ENCODE data around the gene SP3. TPM values are rescaled to one million over a fixed set of nuclear protein-coding genes. Genes with fewer than 3 reads are reported as not detected.

Gene SP3
- total RNA-seq, 1 donor from 2014 or later = 94.5 TPM

- no peak for TF ChIP-seq CTCF (conservative IDR thresholded peaks at IDR 0.05)
- Mint-ChIP-seq H3K27me3 (no peaks in the 10 kb centered on the region), H3K36me3 (no peaks in the 10 kb centered on the region), H3K27ac (no peak overlapping the region), H3K9me3 (no peaks in the 10 kb centered on the region), H3K4me1 (ENCODE audit: unreplicated experiment) (peaks cover 22% of the 10 kb centered on the region), H3K4me3 (no peak overlapping the region)
- no peak for DNase-seq (ENCODE audit: extremely low spot score, unreplicated experiment)
These were observed 28.3 kb upstream of the SP3 start for GRCh38 chr2:173993459-173993858.

- Mint-ChIP-seq H3K9me3 (no peaks in the 10 kb centered on the region), H3K36me3 (no peaks in the 10 kb centered on the region), H3K4me3 (peak overlapping the region; percentile 49), H3K27ac (peak overlapping the region; percentile 86), H3K4me1 (ENCODE audit: unreplicated experiment) (peaks cover 17% of the 10 kb centered on the region), H3K27me3 (no peaks in the 10 kb centered on the region)
- DNase-seq (ENCODE audit: extremely low spot score, unreplicated experiment) = no peak
- no peak for TF ChIP-seq CTCF (conservative IDR thresholded peaks at IDR 0.05)
These were observed 26.8 kb upstream of the SP3 start for GRCh38 chr2:173991856-173992588.

GRCh38 chr2:173990970-173991819 lies 26.0 kb upstream of the SP3 start:
- no peak for DNase-seq (ENCODE audit: extremely low spot score, unreplicated experiment)
- Mint-ChIP-seq H3K9me3 (no peaks in the 10 kb centered on the region), H3K4me1 (ENCODE audit: unreplicated experiment) (peaks cover 13% of the 10 kb centered on the region), H3K36me3 (no peaks in the 10 kb centered on the region), H3K27me3 (no peaks in the 10 kb centered on the region), H3K4me3 (no peak overlapping the region), H3K27ac (no peak overlapping the region)
- no peak for TF ChIP-seq CTCF (conservative IDR thresholded peaks at IDR 0.05)

GRCh38 chr2:173990245-173990644 lies 25.1 kb upstream of the SP3 start:
- no peaks in the 10 kb centered on the region for H3K9me3 Mint-ChIP-seq
- no peak for TF ChIP-seq CTCF (conservative IDR thresholded peaks at IDR 0.05)
- no peak overlapping the region for H3K4me3 Mint-ChIP-seq
- no peaks in the 10 kb centered on the region for H3K36me3 Mint-ChIP-seq
- peaks cover 16% of the 10 kb centered on the region for H3K4me1 Mint-ChIP-seq (ENCODE audit: unreplicated experiment)
- H3K27ac Mint-ChIP-seq = no peak overlapping the region
- no peaks in the 10 kb centered on the region for H3K27me3 Mint-ChIP-seq
- no peak for DNase-seq (ENCODE audit: extremely low spot score, unreplicated experiment)

- no peaks in the 10 kb centered on the region for H3K27me3 Mint-ChIP-seq
- peaks cover 19% of the 10 kb centered on the region for H3K4me1 Mint-ChIP-seq (ENCODE audit: unreplicated experiment)
- H3K27ac Mint-ChIP-seq = no peak overlapping the region
- H3K4me3 Mint-ChIP-seq = no peak overlapping the region
- no peak for DNase-seq (ENCODE audit: extremely low spot score, unreplicated experiment)
- no peaks in the 10 kb centered on the region for H3K36me3 Mint-ChIP-seq
- no peak for TF ChIP-seq CTCF (conservative IDR thresholded peaks at IDR 0.05)
- H3K9me3 Mint-ChIP-seq = no peaks in the 10 kb centered on the region
These were observed 24.7 kb upstream of the SP3 start for GRCh38 chr2:173989884-173990215.
